Endothelial cell of hepatic sinusoid (primary cell): ENCODE data around the gene C6orf120.

Source experiments
- in situ Hi-C: cut with HindIII; loops from 2 replicates; pipeline ENCODE4 v1.10.0; 2017; ENCODE audit warnings: low sequenced_read_pairs

C6orf120 gene

DNA sequence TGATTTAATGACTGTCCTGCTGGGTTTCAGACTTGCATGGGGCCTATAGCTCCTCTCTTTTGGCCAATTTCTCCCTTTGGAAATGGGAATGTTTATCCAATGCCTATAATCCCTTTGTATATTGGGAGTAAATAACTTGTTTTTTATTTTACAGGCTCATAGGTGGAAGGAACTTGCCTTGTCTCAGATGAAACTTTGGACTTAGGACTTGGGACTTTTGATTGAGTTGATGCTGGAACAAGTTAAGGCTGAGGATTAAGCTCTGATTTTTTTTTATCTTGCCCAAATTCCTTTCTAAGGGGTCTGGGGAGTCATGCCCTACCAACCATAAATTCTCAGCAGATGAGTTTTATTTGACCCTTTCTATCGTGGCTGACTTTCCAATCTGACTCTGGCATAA, 23.6 kb upstream of the C6orf120 start:
- in situ Hi-C loops, result no loop called here

GRCh38 chr6:169684056-169684455, 17.9 kb upstream of the C6orf120 start:
- in situ Hi-C loops, result no loop called here

GRCh38 chr6:169685860-169686259, 16.1 kb upstream of the C6orf120 start:
- in situ Hi-C loops, result no loop called here

- in situ Hi-C loops, result no loop called here
These were observed 12.6 kb upstream of the C6orf120 start for GRCh38 chr6:169689287-169689686.

DNA sequence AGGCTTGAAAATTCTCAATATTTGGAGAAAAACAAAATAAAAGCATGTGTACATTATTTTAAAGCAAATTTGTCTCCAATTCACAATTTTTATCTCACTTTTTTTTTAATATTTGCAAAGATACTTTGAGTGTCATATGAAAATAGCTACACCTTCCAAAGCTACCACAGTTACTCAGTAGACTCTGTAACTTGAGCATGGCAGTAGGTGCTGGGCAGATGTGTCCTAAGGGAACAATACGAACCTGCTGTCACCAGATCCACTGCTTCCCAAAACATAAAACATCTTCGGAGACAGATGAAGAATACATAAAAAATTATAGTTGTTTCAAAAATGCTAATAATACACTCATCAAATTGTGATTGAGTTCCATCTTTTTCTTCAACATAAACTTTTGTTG, 10.7 kb upstream of the C6orf120 start:
- in situ Hi-C loops, result loop anchor here (10.0 kb wide), 2 partner anchors 96 to 416 kb away; no protein-coding TSS in a partner anchor

GRCh38 chr6:169692516-169692915, 9.4 kb upstream of the C6orf120 start:
- in situ Hi-C loops, result loop anchor here (10.0 kb wide), 2 partner anchors 98 to 418 kb away; no protein-coding TSS in a partner anchor

GRCh38 chr6:169695131-169695530, 6.8 kb upstream of the C6orf120 start:
- in situ Hi-C loops, result loop anchor here (10.0 kb wide), 2 partner anchors 100 to 420 kb away; no protein-coding TSS in a partner anchor

GRCh38 chr6:169697115-169697514, 4.8 kb upstream of the C6orf120 start:
- in situ Hi-C loops, result loop anchor here (10.0 kb wide), 2 partner anchors 102 to 422 kb away; no protein-coding TSS in a partner anchor

GRCh38 chr6:169700296-169700695, 1.6 kb upstream of the C6orf120 start:
- in situ Hi-C loops, result no loop called here

- in situ Hi-C loops, result no loop called here
These were observed 494 bp upstream of the C6orf120 start for GRCh38 chr6:169701311-169701953.

DNA sequence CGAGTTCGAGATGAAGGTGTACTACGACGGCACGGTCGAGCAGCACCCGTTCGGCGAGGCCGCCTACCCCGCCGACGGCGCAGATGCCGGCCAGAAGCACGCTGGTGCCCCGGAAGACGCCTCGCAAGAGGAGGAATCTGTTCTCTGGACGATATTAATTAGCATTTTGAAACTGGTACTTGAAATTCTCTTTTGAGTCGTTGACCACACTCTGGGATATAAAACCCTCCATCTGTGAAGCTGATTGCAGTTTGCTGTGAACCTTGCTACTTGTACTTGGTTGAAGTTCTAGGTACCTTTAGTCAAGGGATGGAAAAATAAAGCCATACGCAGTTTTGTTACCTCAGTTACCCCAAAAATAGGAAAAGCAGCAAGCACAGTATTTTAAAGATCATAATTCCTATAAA, 917 bp downstream of the C6orf120 start:
- in situ Hi-C loops, result no loop called here

DNA sequence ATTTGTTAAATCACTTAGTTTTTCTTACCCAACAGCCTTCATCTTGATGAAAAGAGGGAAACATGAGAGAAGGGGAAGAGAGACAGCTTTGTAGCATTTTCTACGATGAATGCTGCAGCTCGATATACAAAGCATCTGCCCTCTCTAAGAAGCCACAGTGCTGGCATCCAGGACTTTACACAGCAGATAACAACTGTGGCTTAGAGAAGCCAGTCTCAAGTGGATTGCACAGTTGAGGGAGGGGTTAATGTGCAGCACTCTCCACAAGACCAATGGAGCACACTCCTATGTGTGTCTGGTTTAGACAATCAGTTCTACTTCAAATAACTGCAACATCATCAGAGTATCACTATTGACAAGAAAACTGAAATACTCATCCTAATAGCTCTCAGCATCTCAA, 5.8 kb downstream of the C6orf120 start:
- in situ Hi-C loops, result no loop called here

DNA sequence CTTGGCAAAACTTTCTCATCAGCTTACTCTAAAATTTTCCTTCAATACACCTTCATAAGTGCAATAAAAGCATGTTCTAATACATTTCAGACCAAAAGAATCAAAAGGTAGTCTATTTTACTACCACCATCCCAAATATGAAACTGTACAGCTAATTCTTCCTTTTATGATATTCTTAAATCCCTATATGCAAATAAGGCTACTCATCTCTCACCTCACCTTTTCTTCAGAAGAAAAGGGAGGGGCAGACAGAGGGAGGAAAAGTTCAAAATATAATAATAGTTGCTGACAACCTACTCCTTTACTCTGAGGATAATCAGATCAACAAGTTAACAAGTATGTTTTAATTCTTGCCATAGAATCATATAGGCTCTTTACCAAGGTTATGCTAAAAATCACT, 7.4 kb downstream of the C6orf120 start:
- in situ Hi-C loops, result no loop called here

DNA sequence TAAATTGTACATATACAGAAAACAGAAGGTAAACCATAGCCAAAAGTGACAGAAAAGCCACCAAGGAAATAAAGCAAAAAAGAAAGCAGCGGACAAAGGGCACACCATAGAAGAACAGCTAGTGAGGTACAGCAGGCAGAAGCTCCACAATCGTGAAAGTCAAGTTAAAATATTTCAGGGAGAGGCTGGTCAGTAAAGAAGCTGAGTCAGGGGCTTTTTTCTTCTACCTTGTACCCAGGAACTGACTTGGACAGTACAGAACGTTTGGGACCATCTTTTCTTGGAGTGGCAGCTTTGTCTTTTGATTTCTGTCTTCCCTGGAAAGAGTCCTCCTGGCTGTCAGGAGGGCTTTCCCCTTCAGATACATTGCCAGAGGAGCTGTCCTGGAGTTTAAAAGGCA, 8.1 kb downstream of the C6orf120 start:
- in situ Hi-C loops, result no loop called here

GRCh38 chr6:169714178-169714577, 12.3 kb downstream of the C6orf120 start:
- in situ Hi-C loops, result no loop called here

- in situ Hi-C loops, result no loop called here
These were observed 12.7 kb downstream of the C6orf120 start for GRCh38 chr6:169714595-169714994.

- in situ Hi-C loops, result no loop called here
These were observed 17.2 kb downstream of the C6orf120 start for GRCh38 chr6:169719117-169719516.

- in situ Hi-C loops, result no loop called here
These were observed 18.4 kb downstream of the C6orf120 start for GRCh38 chr6:169720207-169720855.

GRCh38 chr6:169722362-169723199, 20.7 kb downstream of the C6orf120 start:
- in situ Hi-C loops, result no loop called here

DNA sequence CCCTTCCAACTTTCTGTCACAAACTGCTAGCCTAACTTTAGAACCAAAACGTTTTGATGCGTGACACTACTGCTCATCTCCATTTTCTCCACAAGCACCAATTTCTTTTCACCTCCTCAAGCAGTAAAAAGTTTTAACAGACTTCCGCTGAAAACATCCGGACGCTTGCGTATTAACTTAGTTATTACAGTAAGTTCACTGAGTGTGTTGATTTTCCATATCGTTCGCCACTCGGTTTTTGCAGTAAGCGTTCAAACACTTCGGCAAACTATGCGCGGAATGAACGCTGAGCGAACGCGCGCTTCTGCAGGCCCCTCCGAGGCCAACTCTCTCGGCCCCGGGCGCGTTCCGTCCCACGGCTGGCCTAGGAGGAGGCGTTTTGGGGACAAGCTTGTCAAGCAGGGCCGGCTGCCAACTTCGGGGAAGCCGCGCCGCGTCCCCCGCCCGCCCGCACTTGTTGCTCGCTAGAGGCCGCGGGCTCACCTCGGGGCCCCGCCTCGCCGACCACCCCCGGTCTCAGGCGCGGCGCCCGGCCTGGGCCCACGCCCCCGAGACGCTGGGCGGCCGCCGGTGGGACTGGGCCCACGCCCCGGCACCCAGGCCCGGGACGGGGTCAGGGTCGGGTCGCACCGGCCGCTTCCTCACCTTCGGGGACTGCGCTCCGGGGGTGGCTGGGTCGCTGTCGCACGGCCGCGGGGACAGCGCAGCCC, 21.4 kb downstream of the C6orf120 start:
- in situ Hi-C loops, result no loop called here

DNA sequence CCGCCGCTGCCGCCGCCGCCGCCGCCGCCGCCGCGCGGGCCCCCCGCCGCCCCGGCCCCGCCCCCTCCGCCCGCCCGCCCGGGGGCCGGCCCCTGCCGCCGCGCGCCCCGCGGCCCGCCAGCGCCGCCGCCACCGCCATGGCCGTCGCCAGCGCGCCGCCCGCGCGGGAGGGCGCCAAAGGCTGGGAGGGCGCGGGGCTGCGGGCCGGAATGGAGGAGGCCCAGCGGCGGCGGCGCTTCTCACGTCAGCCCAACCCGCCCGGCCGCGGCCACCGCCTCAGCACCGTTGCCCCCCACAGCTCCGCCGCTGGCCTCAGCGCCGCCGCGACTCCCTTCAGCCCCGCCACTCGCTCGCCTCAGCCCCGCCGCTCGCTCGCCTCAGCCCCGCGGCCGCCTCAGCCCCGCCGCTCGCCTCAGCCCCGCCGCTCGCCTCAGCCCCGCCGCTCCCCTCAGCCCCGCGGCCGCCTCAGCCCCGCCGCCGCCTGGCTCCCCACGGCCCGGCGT, 22.1 kb downstream of the C6orf120 start:
- in situ Hi-C loops, result no loop called here
